ENCODE measurements around the gene PASK.
A peak's percentile ranks its signal among the peaks of the same experiment; 100 is the strongest.

- peak; percentile 33; the same call in 1 of the 2 replicates for TF ChIP-seq RAD21 (IDR thresholded peaks at IDR 0.05; ENCODE audit: low read depth)
- no peak for TF ChIP-seq CEBPB (IDR thresholded peaks at IDR 0.05)
- no peak for TF ChIP-seq CREB1 (IDR thresholded peaks at IDR 0.05; ENCODE audit: low read depth)
- no peak for TF ChIP-seq TAF1 (IDR thresholded peaks at IDR 0.05; ENCODE audit: low read depth)
- TF ChIP-seq EGR1 (IDR thresholded peaks at IDR 0.05), result no peak
- TF ChIP-seq EP300 (IDR thresholded peaks at IDR 0.05; ENCODE audit: borderline replicate concordance), result no peak
- TF ChIP-seq, protein P1, sequence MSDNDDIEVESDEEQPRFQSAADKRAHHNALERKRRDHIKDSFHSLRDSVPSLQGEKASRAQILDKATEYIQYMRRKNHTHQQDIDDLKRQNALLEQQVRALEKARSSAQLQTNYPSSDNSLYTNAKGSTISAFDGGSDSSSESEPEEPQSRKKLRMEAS (IDR thresholded peaks at IDR 0.05), result no peak
- peak; percentile 38; the same call in 1 of the 2 replicates for TF ChIP-seq YY1 (IDR thresholded peaks at IDR 0.05; ENCODE audit: low read depth)
- TF ChIP-seq REST (IDR thresholded peaks at IDR 0.05; ENCODE audit: low read depth), result peak; percentile 91
- TF ChIP-seq TCF12 (IDR thresholded peaks at IDR 0.05; ENCODE audit: low read depth), result no peak
Measured at GRCh38 chr2:241066893-241067341, 82.4 kb downstream of the PASK start.
